ENCODE results near the gene ZMAT5.

ZMAT5 gene

DNA sequence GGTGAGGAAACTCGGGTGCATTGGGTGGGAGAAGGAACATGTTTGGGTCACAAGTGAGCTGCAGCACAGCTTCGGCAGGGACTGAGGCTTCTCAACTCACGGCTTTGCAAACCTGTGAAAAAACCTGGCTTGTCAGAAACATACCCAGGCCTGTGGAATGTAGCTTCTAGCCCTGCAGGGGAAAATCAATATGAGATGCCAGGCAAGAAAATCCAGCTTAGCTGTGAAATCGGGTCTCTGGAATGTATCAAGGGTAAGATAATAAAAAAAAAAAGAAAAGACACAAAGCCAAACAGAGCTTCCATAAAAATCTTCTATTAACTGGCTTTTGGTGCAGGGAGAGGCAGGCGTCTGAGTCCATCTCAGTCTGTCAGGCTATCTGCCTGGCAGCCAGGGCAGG, 28.9 kb upstream of the ZMAT5 start:
- Histone ChIP-seq H3K9me2 (ENCODE audit: low read depth, low read length) (no peaks in the 10 kb centered on the region), H3K4me1 (ENCODE audit: insufficient read depth, low read length, severe bottlenecking) (no peaks in the 10 kb centered on the region), H3K4me3 (ENCODE audit: low read depth, low read length, poor library complexity, severe bottlenecking) (no peak overlapping the region), H3K9ac (ENCODE audit: low read length) (no peak overlapping the region), H3K27ac (ENCODE audit: low read depth, low read length, poor library complexity, severe bottlenecking) (no peak overlapping the region), H3K36me3 (ENCODE audit: insufficient read depth, low read length) (peaks cover 68% of the 10 kb centered on the region), H3K79me2 (ENCODE audit: insufficient read depth, low read length) (no peaks in the 10 kb centered on the region), H3K27me3 (ENCODE audit: insufficient read depth, low read length) (no peaks in the 10 kb centered on the region), H4K20me1 (ENCODE audit: insufficient read depth, low read length) (no peaks in the 10 kb centered on the region), H3K4me2 (ENCODE audit: low read length) (no peak overlapping the region), H2AFZ (ENCODE audit: low read length) (no peak overlapping the region), H3F3A (ENCODE audit: insufficient read depth, low read length) (no peaks in the 10 kb centered on the region), H3K9me3 (ENCODE audit: low read length) (no peaks in the 10 kb centered on the region)
- no peak for TF ChIP-seq EZH2 (IDR thresholded peaks at IDR 0.05; ENCODE audit: borderline replicate concordance, low read length)
- TF ChIP-seq, protein P1, sequence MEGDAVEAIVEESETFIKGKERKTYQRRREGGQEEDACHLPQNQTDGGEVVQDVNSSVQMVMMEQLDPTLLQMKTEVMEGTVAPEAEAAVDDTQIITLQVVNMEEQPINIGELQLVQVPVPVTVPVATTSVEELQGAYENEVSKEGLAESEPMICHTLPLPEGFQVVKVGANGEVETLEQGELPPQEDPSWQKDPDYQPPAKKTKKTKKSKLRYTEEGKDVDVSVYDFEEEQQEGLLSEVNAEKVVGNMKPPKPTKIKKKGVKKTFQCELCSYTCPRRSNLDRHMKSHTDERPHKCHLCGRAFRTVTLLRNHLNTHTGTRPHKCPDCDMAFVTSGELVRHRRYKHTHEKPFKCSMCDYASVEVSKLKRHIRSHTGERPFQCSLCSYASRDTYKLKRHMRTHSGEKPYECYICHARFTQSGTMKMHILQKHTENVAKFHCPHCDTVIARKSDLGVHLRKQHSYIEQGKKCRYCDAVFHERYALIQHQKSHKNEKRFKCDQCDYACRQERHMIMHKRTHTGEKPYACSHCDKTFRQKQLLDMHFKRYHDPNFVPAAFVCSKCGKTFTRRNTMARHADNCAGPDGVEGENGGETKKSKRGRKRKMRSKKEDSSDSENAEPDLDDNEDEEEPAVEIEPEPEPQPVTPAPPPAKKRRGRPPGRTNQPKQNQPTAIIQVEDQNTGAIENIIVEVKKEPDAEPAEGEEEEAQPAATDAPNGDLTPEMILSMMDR (IDR thresholded peaks at IDR 0.05; ENCODE audit: low read length): no peak

DNA sequence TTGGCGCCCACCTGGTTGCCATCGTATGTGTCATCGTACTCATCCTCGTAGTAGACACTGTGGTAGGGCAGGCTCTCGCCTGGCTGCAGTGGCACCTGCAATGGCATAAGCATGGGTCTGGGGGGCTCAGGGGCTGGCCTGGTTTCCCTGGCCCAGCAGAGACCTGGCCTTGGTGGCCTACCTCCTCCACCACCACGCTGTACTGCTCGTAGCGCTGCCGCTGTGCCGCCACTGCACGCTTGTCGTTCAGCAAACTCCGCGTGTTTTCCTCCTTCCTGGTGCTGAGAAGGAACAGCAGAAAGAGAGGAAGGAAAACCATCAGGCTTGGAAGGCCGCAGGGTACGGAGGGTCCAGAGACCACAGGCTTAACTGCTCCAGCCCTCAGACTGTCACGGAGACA, 26.6 kb upstream of the ZMAT5 start:
- Histone ChIP-seq H2AFZ (ENCODE audit: low read length) (no peak overlapping the region), H3K27ac (ENCODE audit: low read depth, low read length, poor library complexity, severe bottlenecking) (no peak overlapping the region), H3F3A (ENCODE audit: insufficient read depth, low read length) (no peaks in the 10 kb centered on the region), H3K4me1 (ENCODE audit: insufficient read depth, low read length, severe bottlenecking) (no peaks in the 10 kb centered on the region), H3K27me3 (ENCODE audit: insufficient read depth, low read length) (no peaks in the 10 kb centered on the region), H3K9me3 (ENCODE audit: low read length) (no peaks in the 10 kb centered on the region), H3K4me2 (ENCODE audit: low read length) (no peak overlapping the region), H3K36me3 (ENCODE audit: insufficient read depth, low read length) (peaks cover 68% of the 10 kb centered on the region), H3K9ac (ENCODE audit: low read length) (no peak overlapping the region), H3K4me3 (ENCODE audit: low read depth, low read length, poor library complexity, severe bottlenecking) (no peak overlapping the region), H3K9me2 (ENCODE audit: low read depth, low read length) (no peaks in the 10 kb centered on the region), H3K79me2 (ENCODE audit: insufficient read depth, low read length) (no peaks in the 10 kb centered on the region), H4K20me1 (ENCODE audit: insufficient read depth, low read length) (no peaks in the 10 kb centered on the region)
- TF ChIP-seq, protein P1 (IDR thresholded peaks at IDR 0.05; ENCODE audit: low read length): no peak
- TF ChIP-seq EZH2 (IDR thresholded peaks at IDR 0.05; ENCODE audit: borderline replicate concordance, low read length): no peak

DNA sequence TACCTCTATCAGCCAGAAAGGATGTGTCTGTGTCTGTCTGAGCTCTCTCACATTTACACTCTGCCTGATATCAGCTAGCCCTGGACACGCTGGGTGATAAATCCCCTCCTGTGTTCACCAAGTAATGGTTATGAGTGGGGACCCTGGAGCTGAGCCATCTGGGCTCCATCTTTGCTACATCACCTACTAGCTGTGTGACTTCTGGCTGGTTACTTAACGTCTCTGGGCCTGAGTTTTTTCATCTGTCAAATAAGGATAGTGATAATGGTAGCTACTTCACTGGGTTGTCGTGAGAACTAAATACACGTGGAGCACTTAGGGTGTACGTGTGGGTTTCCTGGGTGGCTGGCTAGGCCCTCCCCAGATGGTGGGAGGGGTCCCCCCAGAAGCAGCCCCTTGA, 23.3 kb upstream of the ZMAT5 start:
- Histone ChIP-seq H3K27me3 (ENCODE audit: insufficient read depth, low read length) (no peaks in the 10 kb centered on the region), H3K9ac (ENCODE audit: low read length) (no peak overlapping the region), H3K27ac (ENCODE audit: low read depth, low read length, poor library complexity, severe bottlenecking) (no peak overlapping the region), H3K4me2 (ENCODE audit: low read length) (no peak overlapping the region), H3K9me2 (ENCODE audit: low read depth, low read length) (no peaks in the 10 kb centered on the region), H3K79me2 (ENCODE audit: insufficient read depth, low read length) (no peaks in the 10 kb centered on the region), H3K4me1 (ENCODE audit: insufficient read depth, low read length, severe bottlenecking) (no peaks in the 10 kb centered on the region), H3K36me3 (ENCODE audit: insufficient read depth, low read length) (peaks cover 61% of the 10 kb centered on the region), H3K9me3 (ENCODE audit: low read length) (no peaks in the 10 kb centered on the region), H4K20me1 (ENCODE audit: insufficient read depth, low read length) (no peaks in the 10 kb centered on the region), H2AFZ (ENCODE audit: low read length) (no peak overlapping the region), H3K4me3 (ENCODE audit: low read depth, low read length, poor library complexity, severe bottlenecking) (no peak overlapping the region), H3F3A (ENCODE audit: insufficient read depth, low read length) (no peaks in the 10 kb centered on the region)
- TF ChIP-seq EZH2 (IDR thresholded peaks at IDR 0.05; ENCODE audit: borderline replicate concordance, low read length): no peak
- TF ChIP-seq, protein P1 (IDR thresholded peaks at IDR 0.05; ENCODE audit: low read length): no peak

All from OCI-LY1 (cell line).